HG03460 (cell line): Measurements from ENCODE around the gene SELENOM.
"Not testable (repeated sequence)": the region's sequence is repeated elsewhere in the genome, so short reads cannot be mapped to it uniquely, and the experiment has no call there.

ENCODE experiments used
- ATAC-seq: cut with Tn5 transposase; IDR thresholded peaks from one replicate; pipeline ENCODE4 v1.9.1; 2021; ENCODE audit not compliant: unreplicated experiment

The SELENOM gene

GRCh38 chr22:31134688-31135087, 27.3 kb upstream of the SELENOM start:
- no peak for ATAC-seq

- no peak for ATAC-seq
Observed at GRCh38 chr22:31133911-31134310, 26.5 kb upstream of the SELENOM start.

- ATAC-seq, result no peak
Observed at GRCh38 chr22:31130873-31131272, 23.5 kb upstream of the SELENOM start.

GRCh38 chr22:31128156-31128555, 20.8 kb upstream of the SELENOM start:
- no peak for ATAC-seq

GRCh38 chr22:31127181-31127772, 19.9 kb upstream of the SELENOM start:
- ATAC-seq, result no peak

GRCh38 chr22:31126869-31127175, 19.5 kb upstream of the SELENOM start:
- ATAC-seq, result no peak

- no peak for ATAC-seq
Observed at GRCh38 chr22:31126128-31126868, 18.9 kb upstream of the SELENOM start.

GRCh38 chr22:31125521-31126117, 18.3 kb upstream of the SELENOM start:
- no peak for ATAC-seq

- ATAC-seq, result no peak
Observed at GRCh38 chr22:31124811-31125465, 17.6 kb upstream of the SELENOM start.

GRCh38 chr22:31124290-31124689, 16.9 kb upstream of the SELENOM start:
- no peak for ATAC-seq

- ATAC-seq, result no peak
Observed at GRCh38 chr22:31123292-31123602, 15.9 kb upstream of the SELENOM start.

GRCh38 chr22:31122532-31123291, 15.3 kb upstream of the SELENOM start, which contains the start of gene INPP5J:
INPP5J (plus strand) TSS chr22:31122966; CDS start chr22:31123015, 49 bp downstream.
- ATAC-seq, result no peak

- no peak for ATAC-seq
Observed at GRCh38 chr22:31122196-31122531, 14.8 kb upstream of the SELENOM start.

GRCh38 chr22:31121403-31121802, 14.0 kb upstream of the SELENOM start:
- no peak for ATAC-seq

GRCh38 chr22:31120642-31121041, 13.3 kb upstream of the SELENOM start:
- no peak for ATAC-seq

- no peak for ATAC-seq
Observed at GRCh38 chr22:31120230-31120629, 12.9 kb upstream of the SELENOM start.

- no peak for ATAC-seq
Observed at GRCh38 chr22:31119026-31119717, 11.8 kb upstream of the SELENOM start.

GRCh38 chr22:31118046-31118820, 10.9 kb upstream of the SELENOM start:
- ATAC-seq, result no peak

GRCh38 chr22:31112547-31113091, 5.3 kb upstream of the SELENOM start:
- not testable (repeated sequence) for ATAC-seq

- no peak for ATAC-seq
Observed at GRCh38 chr22:31107894-31108218, 488 bp upstream of the SELENOM start.
